K562 (cell line): ENCODE data around the gene EZH1. TPM values are rescaled to one million over a fixed set of nuclear protein-coding genes. Genes with fewer than 3 reads are reported as not detected.

Source experiments
- ATF1 ChIP-seq, 2 experiments: fragments of 450-650 bp in 1 of 2; IDR thresholded peaks; 2 replicates each; pipeline ENCODE4 v1.6.1; 2016; ENCODE audit warnings: missing compliant biosample characterization in 1 of 2, missing genetic modification characterization in 1 of 2
- GABPB1 ChIP-seq: sonication (generic); formaldehyde crosslinking; IDR thresholded peaks from 2 replicates; pipeline ENCODE4 v1.8.0; 2022; ENCODE audit warnings: mild to moderate bottlenecking, missing genetic modification reagents
- MEIS2 ChIP-seq: fragments of 450-650 bp; IDR thresholded peaks from 2 replicates; pipeline ENCODE4 v1.6.1; 2014; ENCODE audit warnings: mild to moderate bottlenecking; ENCODE audit not compliant: partially characterized antibody
- PHTF2 ChIP-seq: fragments of 250-450 bp; sonication (Bioruptor Pico); IDR thresholded peaks from 2 replicates; pipeline ENCODE4 v1.5.0; 2021; ENCODE audit warnings: mild to moderate bottlenecking
- POLR3G ChIP-seq: IDR thresholded peaks from 2 replicates; pipeline ENCODE4 v1.6.1; 2011; ENCODE audit not compliant: insufficient read length, insufficient replicate concordance; ENCODE audit errors: extremely low read depth
- RB1 ChIP-seq: fragments of 450-650 bp; IDR thresholded peaks from 2 replicates; pipeline ENCODE4 v1.6.1; 2017; ENCODE audit warnings: low read depth, mild to moderate bottlenecking
- SMARCB1 ChIP-seq: IDR thresholded peaks from 2 replicates; pipeline ENCODE4 v1.6.1; 2011; ENCODE audit warnings: improper control_type of control experiment, low read depth; ENCODE audit not compliant: insufficient read length
- SMARCC2 ChIP-seq: fragments of 450-650 bp; IDR thresholded peaks from 2 replicates; pipeline ENCODE4 v1.6.1; 2017; ENCODE audit warnings: antibody characterized with exemption, moderate library complexity, mild to moderate bottlenecking, low read depth
- TCFL5 ChIP-seq: fragments of 250-450 bp; sonication (Bioruptor Pico); conservative IDR thresholded peaks from 2 replicates; pipeline ENCODE4 v1.6.1; 2021; ENCODE audit warnings: mild to moderate bottlenecking, moderate library complexity, matching md5 sums
- YY1 ChIP-seq, 3 experiments: IDR thresholded peaks; 2 replicates each; pipeline ENCODE4 v1.6.1; 2011; ENCODE audit warnings: low read length in 2 of 3, mild to moderate bottlenecking in 2 of 3, moderate library complexity in 2 of 3, borderline replicate concordance in 1 of 3, control low read depth in 1 of 3, low read depth in 1 of 3; ENCODE audit not compliant: insufficient read depth in 3 of 3, insufficient replicate concordance in 2 of 3, control insufficient read depth in 1 of 3, insufficient read length in 1 of 3; ENCODE audit errors: extremely low read depth in 1 of 3
- ZBTB17 ChIP-seq: fragments of 450-650 bp; formaldehyde crosslinking; IDR thresholded peaks from 2 replicates; pipeline ENCODE4 v1.4.0; 2020; ENCODE audit warnings: mild to moderate bottlenecking
- ZNF143 ChIP-seq: sonication (generic); formaldehyde crosslinking; IDR thresholded peaks from 2 replicates; pipeline ENCODE4 v1.9.0; 2022; ENCODE audit warnings: mild to moderate bottlenecking, missing genetic modification reagents
- ZNF174 ChIP-seq: fragments of 250-450 bp; sonication (Bioruptor Pico); IDR thresholded peaks from 2 replicates; pipeline ENCODE4 v1.4.0; 2020; ENCODE audit warnings: mild to moderate bottlenecking
- ZNF77 ChIP-seq: fragments of 250-450 bp; sonication (Bioruptor Pico); IDR thresholded peaks from 2 replicates; pipeline ENCODE4 v1.5.0; 2020
- ZNF780A ChIP-seq: fragments of 250-450 bp; sonication (Bioruptor Pico); IDR thresholded peaks from 2 replicates; pipeline ENCODE4 v1.5.0; 2021; ENCODE audit warnings: mild to moderate bottlenecking
- polyA plus RNA-seq, 8 experiments: library from polyadenylated mRNA; depleted of rRNA in 4 of 8; stranded (reverse) in 5 of 8; unstranded in 3 of 8; fragments of >200 nt; fragmentation: Nextera tagmentation in 2 of 8; fragmentation: Illumina TruSeq in 1 of 8; extraction: Ambion mirVana in 2 of 8; extraction: Trizol in 1 of 8; gene quantifications; 2 replicates each; pipeline versions ENCODE4 v1.2.1 to v1.2.3, GENCODE V29; 2011 to 2014; ENCODE audit warnings: inconsistent platforms in 1 of 8, missing spikeins in 1 of 8
- total RNA-seq, 7 experiments: library from RNA; depleted of rRNA in 6 of 7; stranded (reverse); fragments of >200 nt in 6 of 7; fragmentation: Illumina TruSeq in 2 of 7; extraction: Trizol in 2 of 7; gene quantifications; 2 replicates each; pipeline versions ENCODE4 v1.2.1 to v1.2.3, GENCODE V29; 2011 to 2021; ENCODE audit warnings: low replicate concordance in 1 of 7
- TF ChIP-seq, protein P1 (sequence below): sonication (generic); formaldehyde crosslinking; IDR thresholded peaks from 2 replicates; pipeline ENCODE4 v1.8.0; 2022; ENCODE audit warnings: missing genetic modification reagents, mild to moderate bottlenecking, borderline replicate concordance
- TF ChIP-seq, protein P2 (sequence below), 2 experiments: IDR thresholded peaks; 2 replicates each; pipeline ENCODE4 v1.6.1; 2012; ENCODE audit warnings: improper control_type of control experiment in 2 of 2, low read depth in 2 of 2, low read length in 2 of 2, borderline replicate concordance in 1 of 2
- TF ChIP-seq, protein P3 (sequence below): sonication (generic); formaldehyde crosslinking; IDR thresholded peaks from 2 replicates; pipeline ENCODE4 v1.4.0; 2020; ENCODE audit warnings: mild to moderate bottlenecking, missing genetic modification reagents
- TF ChIP-seq, protein P4 (sequence below): fragments of 250-450 bp; sonication (Bioruptor Pico); IDR thresholded peaks from 2 replicates; pipeline ENCODE4 v1.5.0; 2021

Gene EZH1
- total and polyA plus RNA-seq, 9 of the 15 experiments (the other 6 are each of a cell fraction or from before 2014, with no cell fraction given): 8.6 to 40.8 (median 22.9) TPM

DNA sequence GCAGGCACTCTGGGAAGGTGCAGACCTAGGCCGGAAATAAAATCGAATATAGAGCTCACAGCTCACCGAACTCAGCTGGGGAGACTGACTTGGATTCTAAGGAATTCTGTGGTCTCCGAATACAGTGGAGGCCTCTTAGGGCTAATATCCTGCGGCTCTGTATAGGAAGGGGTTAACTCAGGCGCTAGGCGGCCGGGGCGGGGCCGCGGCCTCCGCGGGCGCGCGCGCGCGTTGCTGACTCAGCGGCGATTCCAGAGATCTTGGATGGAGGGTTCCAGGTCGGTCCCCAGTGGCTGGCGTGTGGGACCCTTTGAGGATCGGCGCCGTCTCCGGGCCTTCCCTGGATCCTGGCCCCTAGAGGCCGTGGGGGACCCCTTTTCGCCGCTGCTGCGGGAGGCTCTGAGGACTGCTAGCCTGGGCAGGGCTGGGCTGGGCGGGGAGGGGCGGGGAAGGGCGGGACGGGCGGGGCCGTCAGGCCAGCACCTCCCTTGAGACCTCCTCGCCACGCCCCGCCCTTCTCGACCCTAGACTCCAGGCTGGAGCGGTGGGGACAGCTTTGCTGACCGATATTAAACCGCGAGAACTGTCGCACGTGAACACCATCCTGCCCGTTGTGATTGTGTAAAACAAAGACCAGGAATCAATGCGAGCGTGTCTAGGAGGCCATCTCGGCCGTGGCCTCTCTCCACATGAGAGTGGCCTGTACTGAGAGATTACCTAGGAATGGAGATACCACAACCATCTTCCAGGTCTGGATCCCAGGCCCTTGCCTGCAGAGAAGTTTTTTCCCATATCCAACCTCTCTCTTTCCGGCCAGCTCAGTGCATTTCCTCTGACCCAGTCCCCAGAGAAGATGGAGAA, 66.7 kb downstream of the EZH1 start (continued):
- TF ChIP-seq, protein P1, sequence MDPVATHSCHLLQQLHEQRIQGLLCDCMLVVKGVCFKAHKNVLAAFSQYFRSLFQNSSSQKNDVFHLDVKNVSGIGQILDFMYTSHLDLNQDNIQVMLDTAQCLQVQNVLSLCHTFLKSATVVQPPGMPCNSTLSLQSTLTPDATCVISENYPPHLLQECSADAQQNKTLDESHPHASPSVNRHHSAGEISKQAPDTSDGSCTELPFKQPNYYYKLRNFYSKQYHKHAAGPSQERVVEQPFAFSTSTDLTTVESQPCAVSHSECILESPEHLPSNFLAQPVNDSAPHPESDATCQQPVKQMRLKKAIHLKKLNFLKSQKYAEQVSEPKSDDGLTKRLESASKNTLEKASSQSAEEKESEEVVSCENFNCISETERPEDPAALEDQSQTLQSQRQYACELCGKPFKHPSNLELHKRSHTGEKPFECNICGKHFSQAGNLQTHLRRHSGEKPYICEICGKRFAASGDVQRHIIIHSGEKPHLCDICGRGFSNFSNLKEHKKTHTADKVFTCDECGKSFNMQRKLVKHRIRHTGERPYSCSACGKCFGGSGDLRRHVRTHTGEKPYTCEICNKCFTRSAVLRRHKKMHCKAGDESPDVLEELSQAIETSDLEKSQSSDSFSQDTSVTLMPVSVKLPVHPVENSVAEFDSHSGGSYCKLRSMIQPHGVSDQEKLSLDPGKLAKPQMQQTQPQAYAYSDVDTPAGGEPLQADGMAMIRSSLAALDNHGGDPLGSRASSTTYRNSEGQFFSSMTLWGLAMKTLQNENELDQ (CRISPR knock-in tag): no peak
- TF ChIP-seq ZNF780A (no peak), SMARCB1 (no peak), RB1 (peak; percentile 77), PHTF2 (CRISPR knock-in tag) (no peak), ZNF143 (CRISPR knock-in tag) (no peak), ZNF174 (CRISPR knock-in tag) (no peak), GABPB1 (CRISPR knock-in tag) (no peak), TCFL5 (CRISPR knock-in tag) (no peak), ATF1 (CRISPR knock-in tag; IDR thresholded peaks at IDR 0.05) (no peak), ATF1 (tag; IDR thresholded peaks at IDR 0.05) (no peak), YY1 (IDR thresholded peaks at IDR 0.05; ENCODE audit: borderline replicate concordance in 1 of 3, control insufficient read depth in 1 of 3, extremely low read depth in 1 of 3, insufficient read depth in 3 of 3, insufficient read length in 1 of 3, insufficient replicate concordance in 2 of 3, low read depth in 1 of 3, low read length in 2 of 3) (peak in 1 of 3 experiments; percentile 62), POLR3G (no peak), MEIS2 (no peak), SMARCC2 (no peak), ZNF77 (CRISPR knock-in tag) (no peak), ZBTB17 (no peak)
- TF ChIP-seq, protein P2, sequence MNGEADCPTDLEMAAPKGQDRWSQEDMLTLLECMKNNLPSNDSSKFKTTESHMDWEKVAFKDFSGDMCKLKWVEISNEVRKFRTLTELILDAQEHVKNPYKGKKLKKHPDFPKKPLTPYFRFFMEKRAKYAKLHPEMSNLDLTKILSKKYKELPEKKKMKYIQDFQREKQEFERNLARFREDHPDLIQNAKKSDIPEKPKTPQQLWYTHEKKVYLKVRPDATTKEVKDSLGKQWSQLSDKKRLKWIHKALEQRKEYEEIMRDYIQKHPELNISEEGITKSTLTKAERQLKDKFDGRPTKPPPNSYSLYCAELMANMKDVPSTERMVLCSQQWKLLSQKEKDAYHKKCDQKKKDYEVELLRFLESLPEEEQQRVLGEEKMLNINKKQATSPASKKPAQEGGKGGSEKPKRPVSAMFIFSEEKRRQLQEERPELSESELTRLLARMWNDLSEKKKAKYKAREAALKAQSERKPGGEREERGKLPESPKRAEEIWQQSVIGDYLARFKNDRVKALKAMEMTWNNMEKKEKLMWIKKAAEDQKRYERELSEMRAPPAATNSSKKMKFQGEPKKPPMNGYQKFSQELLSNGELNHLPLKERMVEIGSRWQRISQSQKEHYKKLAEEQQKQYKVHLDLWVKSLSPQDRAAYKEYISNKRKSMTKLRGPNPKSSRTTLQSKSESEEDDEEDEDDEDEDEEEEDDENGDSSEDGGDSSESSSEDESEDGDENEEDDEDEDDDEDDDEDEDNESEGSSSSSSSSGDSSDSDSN (IDR thresholded peaks at IDR 0.05; ENCODE audit: borderline replicate concordance in 1 of 2, low read depth in 2 of 2, low read length in 2 of 2): no peak
- TF ChIP-seq, protein P3, sequence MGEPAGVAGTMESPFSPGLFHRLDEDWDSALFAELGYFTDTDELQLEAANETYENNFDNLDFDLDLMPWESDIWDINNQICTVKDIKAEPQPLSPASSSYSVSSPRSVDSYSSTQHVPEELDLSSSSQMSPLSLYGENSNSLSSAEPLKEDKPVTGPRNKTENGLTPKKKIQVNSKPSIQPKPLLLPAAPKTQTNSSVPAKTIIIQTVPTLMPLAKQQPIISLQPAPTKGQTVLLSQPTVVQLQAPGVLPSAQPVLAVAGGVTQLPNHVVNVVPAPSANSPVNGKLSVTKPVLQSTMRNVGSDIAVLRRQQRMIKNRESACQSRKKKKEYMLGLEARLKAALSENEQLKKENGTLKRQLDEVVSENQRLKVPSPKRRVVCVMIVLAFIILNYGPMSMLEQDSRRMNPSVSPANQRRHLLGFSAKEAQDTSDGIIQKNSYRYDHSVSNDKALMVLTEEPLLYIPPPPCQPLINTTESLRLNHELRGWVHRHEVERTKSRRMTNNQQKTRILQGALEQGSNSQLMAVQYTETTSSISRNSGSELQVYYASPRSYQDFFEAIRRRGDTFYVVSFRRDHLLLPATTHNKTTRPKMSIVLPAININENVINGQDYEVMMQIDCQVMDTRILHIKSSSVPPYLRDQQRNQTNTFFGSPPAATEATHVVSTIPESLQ (CRISPR knock-in tag): 0 out of 2 replicates have a peak, but pooled peaks have one; percentile 46
- TF ChIP-seq, protein P4, sequence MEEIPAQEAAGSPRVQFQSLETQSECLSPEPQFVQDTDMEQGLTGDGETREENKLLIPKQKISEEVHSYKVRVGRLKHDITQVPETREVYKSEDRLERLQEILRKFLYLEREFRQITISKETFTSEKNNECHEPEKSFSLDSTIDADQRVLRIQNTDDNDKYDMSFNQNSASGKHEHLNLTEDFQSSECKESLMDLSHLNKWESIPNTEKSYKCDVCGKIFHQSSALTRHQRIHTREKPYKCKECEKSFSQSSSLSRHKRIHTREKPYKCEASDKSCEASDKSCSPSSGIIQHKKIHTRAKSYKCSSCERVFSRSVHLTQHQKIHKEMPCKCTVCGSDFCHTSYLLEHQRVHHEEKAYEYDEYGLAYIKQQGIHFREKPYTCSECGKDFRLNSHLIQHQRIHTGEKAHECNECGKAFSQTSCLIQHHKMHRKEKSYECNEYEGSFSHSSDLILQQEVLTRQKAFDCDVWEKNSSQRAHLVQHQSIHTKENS (CRISPR knock-in tag): no peak
